K562 (cell line): ENCODE data around the gene TRERF1. TPM values are rescaled to one million over a fixed set of nuclear protein-coding genes. Genes with fewer than 3 reads are reported as not detected.

Experiments used
- ATAC-seq: fragments of 200-7000 bp; cut with Tn5 transposase; 3 replicates; pipeline ENCODE4 v1.9.1; 2020; ENCODE audit warnings: moderate library complexity
- BruUV-seq: library from RNA; stranded (reverse); fragments of 400-500 nt; replicated peaks from 2 replicates; lab custom pipeline; 2021; lab: Mats Ljungman, UMichigan
- CTCF ChIA-PET: fragments of 300-600 bp; formaldehyde crosslinking; extraction: SDS; loops from one replicate; lab custom pipeline; 2021; ENCODE audit warnings: low intra/inter-chr PET ratio; lab: Yijun Ruan, JAX
- POLR2A ChIA-PET: fragments of 300-600, 350-650 bp; sonication (Branson Sonifier 250); formaldehyde crosslinking; extraction: SDS; loops from one replicate; lab custom pipeline; 2021; ENCODE audit warnings: antibody characterized with exemption, inconsistent platforms; lab: Yijun Ruan, JAX
- DNase-seq, 4 experiments: peaks; one replicate each; pipeline versions ENCODE4 v3.0.0 to v3.0.0-alpha.2; 2011 to 2018; ENCODE audit warnings: low spot score in 3 of 4, mixed read lengths in 3 of 4; ENCODE audit errors: extremely low read depth in 1 of 4
- FAIRE-seq: peaks from 2 replicates; lab custom pipeline; 2011; peaks lifted over from hg19 to GRCh38; lab: Jason Lieb, UNC
- H2AFZ ChIP-seq: 2 replicates; pipeline ENCODE4 v1.6.0; 2011; ENCODE audit warnings: low read depth, low read length, control low read depth, inconsistent platforms
- H3K27ac ChIP-seq: fragments of 200-600 bp; 3 replicates; pipeline ENCODE4 v1.8.0; 2011; ENCODE audit warnings: low read depth, mild to moderate bottlenecking, control low read depth, inconsistent platforms, low read length, moderate library complexity, mixed read lengths; ENCODE audit errors: extremely low read depth
- H3K27me3 ChIP-seq, 2 experiments: fragments of 300-600 bp in 1 of 2; 2 replicates in 1 of 2; 3 replicates in 1 of 2; pipeline versions ENCODE4 v1.6.0 to v1.8.0; 2011; ENCODE audit warnings: inconsistent platforms in 2 of 2, low read length in 2 of 2, mild to moderate bottlenecking in 1 of 2, mixed read lengths in 1 of 2, moderate library complexity in 1 of 2; ENCODE audit not compliant: control insufficient read depth in 2 of 2, insufficient read depth in 2 of 2
- H3K36me3 ChIP-seq: fragments of 300-600 bp; 3 replicates; pipeline ENCODE4 v1.8.0; 2011; ENCODE audit warnings: mild to moderate bottlenecking, low read length, inconsistent platforms; ENCODE audit not compliant: control insufficient read depth, insufficient read depth
- H3K4me1 ChIP-seq, 2 experiments: fragments of 200-600 bp in 1 of 2; replicated peaks in 1 of 2; 2 replicates in 1 of 2; 3 replicates in 1 of 2; pipeline versions ENCODE4 v1.5.1 to v1.8.0; 2011; ENCODE audit warnings: inconsistent platforms in 2 of 2, low read length in 2 of 2, mild to moderate bottlenecking in 1 of 2, mixed read lengths in 1 of 2, moderate library complexity in 1 of 2; ENCODE audit not compliant: control insufficient read depth in 2 of 2, insufficient read depth in 2 of 2
- H3K4me2 ChIP-seq: 2 replicates; pipeline ENCODE4 v1.6.1; 2011; ENCODE audit warnings: low read length, control low read depth, inconsistent platforms, mixed read lengths; ENCODE audit not compliant: insufficient read depth
- H3K4me3 ChIP-seq: fragments of 200-600 bp; sonication (generic), shearing (Covaris generic); 2 replicates; pipeline ENCODE4 v1.5.1; 2016; ENCODE audit warnings: control low read depth, inconsistent platforms
- H3K79me2 ChIP-seq: fragments of 200-600 bp; 3 replicates; pipeline ENCODE4 v1.8.0; 2011; ENCODE audit warnings: low read length, inconsistent platforms; ENCODE audit not compliant: control insufficient read depth, insufficient read depth
- H3K9ac ChIP-seq, 2 experiments: 2 replicates each; pipeline versions ENCODE4 v1.6.0 to v1.6.1; 2011; ENCODE audit warnings: low read depth in 2 of 2, low read length in 2 of 2, control low read depth in 1 of 2, inconsistent platforms in 1 of 2, mild to moderate bottlenecking in 1 of 2, mixed read lengths in 1 of 2; ENCODE audit not compliant: insufficient read depth in 1 of 2
- H3K9me1 ChIP-seq: one replicate; pipeline ENCODE4 v1.6.0; 2011; ENCODE audit warnings: inconsistent platforms, mild to moderate bottlenecking, low read length, moderate library complexity; ENCODE audit not compliant: control insufficient read depth, insufficient read depth
- H3K9me3 ChIP-seq: replicated peaks from 2 replicates; pipeline ENCODE4 v1.5.1; 2011; ENCODE audit warnings: low read depth, low read length, inconsistent platforms; ENCODE audit not compliant: control insufficient read depth, insufficient read depth
- H4K20me1 ChIP-seq: replicated peaks from 2 replicates; pipeline ENCODE4 v1.6.1; 2011; ENCODE audit warnings: low read length, inconsistent platforms, mixed read lengths; ENCODE audit not compliant: control insufficient read depth, insufficient read depth
- CLOCK ChIP-seq: fragments of 250-450 bp; sonication (Bioruptor Pico); IDR thresholded peaks from 2 replicates; pipeline ENCODE4 v1.4.0; 2020; ENCODE audit warnings: mild to moderate bottlenecking, moderate library complexity, borderline replicate concordance
- E2F6 ChIP-seq, 2 experiments: IDR thresholded peaks; 2 replicates each; pipeline ENCODE4 v1.6.1; 2011; ENCODE audit warnings: borderline replicate concordance in 1 of 2, control low read depth in 1 of 2, low read depth in 1 of 2, low read length in 1 of 2, mild to moderate bottlenecking in 1 of 2, mixed read lengths in 1 of 2, moderate library complexity in 1 of 2; ENCODE audit not compliant: insufficient read depth in 1 of 2, insufficient read length in 1 of 2, poor library complexity in 1 of 2, severe bottlenecking in 1 of 2; ENCODE audit errors: extremely low read depth in 1 of 2
- FOXM1 ChIP-seq, 2 experiments: fragments of 450-650 bp in 1 of 2; sonication (generic) in 1 of 2; formaldehyde crosslinking in 1 of 2; IDR thresholded peaks; 2 replicates each; pipeline versions ENCODE4 v1.6.1 to v1.9.0; 2017 to 2022; ENCODE audit warnings: low read depth in 2 of 2, mild to moderate bottlenecking in 2 of 2, missing genetic modification reagents in 1 of 2, moderate library complexity in 1 of 2
- HDAC8 ChIP-seq: fragments of 450-650 bp; IDR thresholded peaks from 2 replicates; pipeline ENCODE4 v1.6.1; 2016; ENCODE audit warnings: mild to moderate bottlenecking, missing genetic modification characterization, moderate library complexity, missing compliant biosample characterization
- ID3 ChIP-seq, 2 experiments: fragments of 250-450 bp in 1 of 2; fragments of 450-650 bp in 1 of 2; sonication (Bioruptor Pico) in 1 of 2; IDR thresholded peaks; 2 replicates each; pipeline versions ENCODE4 v1.6.1 to v1.8.0; 2016 to 2021; ENCODE audit warnings: mild to moderate bottlenecking in 2 of 2, moderate library complexity in 2 of 2, missing compliant biosample characterization in 1 of 2, missing genetic modification characterization in 1 of 2
- RBM34 ChIP-seq: fragments of 200-400 bp; formaldehyde crosslinking; IDR thresholded peaks from 2 replicates; pipeline ENCODE4 v1.6.1; 2018; ENCODE audit warnings: low read length, borderline replicate concordance; ENCODE audit not compliant: insufficient read depth
- SIRT6 ChIP-seq: IDR thresholded peaks from one replicate; pipeline ENCODE4 v1.6.1; 2012; ENCODE audit warnings: low read depth, mild to moderate bottlenecking, control low read depth, inconsistent platforms, low read length, moderate library complexity
- SRSF3 ChIP-seq: fragments of 200-400 bp; formaldehyde crosslinking; IDR thresholded peaks from 2 replicates; pipeline ENCODE4 v1.6.1; 2016; ENCODE audit warnings: mild to moderate bottlenecking, low read length, moderate library complexity; ENCODE audit not compliant: insufficient read depth
- WHSC1 ChIP-seq: IDR thresholded peaks from one replicate; pipeline ENCODE4 v1.6.1; 2012; ENCODE audit warnings: low read length, control low read depth, inconsistent platforms
- ZNF146 ChIP-seq: IDR thresholded peaks from one replicate; pipeline ENCODE4 v1.6.1; 2018; ENCODE audit warnings: missing compliant biosample characterization; ENCODE audit not compliant: unreplicated experiment
- ZNF311 ChIP-seq: fragments of 250-450 bp; sonication (Bioruptor Pico); IDR thresholded peaks from 2 replicates; pipeline ENCODE4 v1.4.0; 2020; ENCODE audit warnings: mild to moderate bottlenecking, moderate library complexity
- ZNF436 ChIP-seq: fragments of 250-450, 450-650 bp; sonication (Bioruptor Pico); formaldehyde crosslinking; IDR thresholded peaks from 2 replicates; pipeline ENCODE4 v1.7.0; 2020; ENCODE audit warnings: mild to moderate bottlenecking
- ZNF507 ChIP-seq: conservative IDR thresholded peaks from 2 replicates; pipeline ENCODE4 v1.6.1; 2017; ENCODE audit warnings: missing genetic modification characterization, missing compliant biosample characterization
- WGBS: fragments of 100-300 bp; shearing (Covaris generic); methylation state at CpG from one replicate; pipeline ENCODE4 v1.1.6; 2016; ENCODE audit warnings: low coverage, mixed read lengths; ENCODE audit not compliant: insufficient coverage; ENCODE audit errors: missing lambda C conversion rate; 5-methylcytosine and 5-hydroxymethylcytosine counted together
- in situ Hi-C: fragments of 300-500 bp; cut with MboI; formaldehyde crosslinking; loops from 4 replicates; pipeline ENCODE4 v1.15.0; 2018; ENCODE audit warnings: inconsistent platforms, mixed read lengths
- intact Hi-C: fragments of 100-400 bp; cut with micrococcal nuclease; formaldehyde crosslinking; loops from 2 replicates; pipeline ENCODE4 v1.14.2; 2022
- polyA plus RNA-seq, 8 experiments: library from polyadenylated mRNA; depleted of rRNA in 4 of 8; stranded (reverse) in 5 of 8; unstranded in 3 of 8; fragments of >200 nt; fragmentation: Nextera tagmentation in 2 of 8; fragmentation: Illumina TruSeq in 1 of 8; extraction: Ambion mirVana in 2 of 8; extraction: Trizol in 1 of 8; gene quantifications; 2 replicates each; pipeline versions ENCODE4 v1.2.1 to v1.2.3, GENCODE V29; 2011 to 2014; ENCODE audit warnings: inconsistent platforms in 1 of 8, missing spikeins in 1 of 8
- total RNA-seq, 7 experiments: library from RNA; depleted of rRNA in 6 of 7; stranded (reverse); fragments of >200 nt in 6 of 7; fragmentation: Illumina TruSeq in 2 of 7; extraction: Trizol in 2 of 7; gene quantifications; 2 replicates each; pipeline versions ENCODE4 v1.2.1 to v1.2.3, GENCODE V29; 2011 to 2021; ENCODE audit warnings: low replicate concordance in 1 of 7

TRERF1 gene
- total and polyA plus RNA-seq, 9 of the 15 experiments (the other 6 are each of a cell fraction or from before 2014, with no cell fraction given) = 0.04 to 0.20 (median 0.07) TPM; not detected in 3

GRCh38 chr6:42372699-42373098 is 79.0 kb downstream of the TRERF1 start:
- ChIA-PET CTCF (no interaction called here), POLR2A (interaction anchor here (0.9 kb wide), 1 partner anchor 12 kb away, joined by 4 read pairs; no protein-coding TSS in a partner anchor)
- H3K9me1 ChIP-seq = no peaks in the 10 kb centered on the region
- no peaks in the 10 kb centered on the region for H3K79me2 ChIP-seq
- no peak overlapping the region for H3K4me3 ChIP-seq
- peaks cover 28 to 46% of the 10 kb centered on the region in 2 experiments for H3K27me3 ChIP-seq
- H2AFZ ChIP-seq = no peak overlapping the region
- no peak for FAIRE-seq
- peaks cover 0 to 4% of the 10 kb centered on the region in 2 experiments; a peak in 1 of 5 replicates for H3K4me1 ChIP-seq
- intact Hi-C loops (no loop called here), in situ Hi-C loops (no loop called here)
- H3K4me2 ChIP-seq = no peak overlapping the region
- no peak overlapping the region for H3K9ac ChIP-seq
- BruUV-seq = no TSS peak
- no peak for TF ChIP-seq RBM34
- no peak for TF ChIP-seq SIRT6
- TF ChIP-seq WHSC1 = no peak
- no peak for TF ChIP-seq CLOCK
- TF ChIP-seq FOXM1 (IDR thresholded peaks at IDR 0.05; ENCODE audit: low read depth) = no peak
- no peak for TF ChIP-seq FOXM1 (CRISPR knock-in tag; IDR thresholded peaks at IDR 0.05; ENCODE audit: low read depth)
- TF ChIP-seq ZNF507 = no peak
- TF ChIP-seq HDAC8 = no peak
- no peak for TF ChIP-seq E2F6 (IDR thresholded peaks at IDR 0.05; ENCODE audit: borderline replicate concordance in 1 of 2, extremely low read depth in 1 of 2, insufficient read depth in 1 of 2, insufficient read length in 1 of 2, low read depth in 1 of 2, low read length in 1 of 2, poor library complexity in 1 of 2, severe bottlenecking in 1 of 2)
- no peak for TF ChIP-seq ID3 (CRISPR knock-in tag; IDR thresholded peaks at IDR 0.05)
- no peak for TF ChIP-seq ID3 (tag; IDR thresholded peaks at IDR 0.05)
- TF ChIP-seq ZNF311 (CRISPR knock-in tag) = no peak
- no peak for TF ChIP-seq SRSF3
- no peak for TF ChIP-seq ZNF436 (CRISPR knock-in tag)
- TF ChIP-seq ZNF146 (CRISPR knock-in tag) = no peak
- 0% methylated on average over 4 of the region's 4 CpGs for WGBS
- no peak overlapping the region for H3K27ac ChIP-seq
- H4K20me1 ChIP-seq = no peaks in the 10 kb centered on the region; the same call in 1 of the 2 replicates
- DNase-seq = no peak
- no peaks in the 10 kb centered on the region for H3K9me3 ChIP-seq
- ATAC-seq = no peak
- no peaks in the 10 kb centered on the region for H3K36me3 ChIP-seq
